Non-pigmented ciliary epithelial cell (primary cell): ENCODE results near the gene RYR2.
"Not testable (repeated sequence)": the region's sequence is repeated elsewhere in the genome, so short reads cannot be mapped to it uniquely, and the experiment has no call there.

Experiments used
- DNase-seq: peaks from one replicate; pipeline ENCODE4 v3.0.0-alpha.2; 2010; ENCODE audit warnings: low read depth

Gene RYR2

DNA sequence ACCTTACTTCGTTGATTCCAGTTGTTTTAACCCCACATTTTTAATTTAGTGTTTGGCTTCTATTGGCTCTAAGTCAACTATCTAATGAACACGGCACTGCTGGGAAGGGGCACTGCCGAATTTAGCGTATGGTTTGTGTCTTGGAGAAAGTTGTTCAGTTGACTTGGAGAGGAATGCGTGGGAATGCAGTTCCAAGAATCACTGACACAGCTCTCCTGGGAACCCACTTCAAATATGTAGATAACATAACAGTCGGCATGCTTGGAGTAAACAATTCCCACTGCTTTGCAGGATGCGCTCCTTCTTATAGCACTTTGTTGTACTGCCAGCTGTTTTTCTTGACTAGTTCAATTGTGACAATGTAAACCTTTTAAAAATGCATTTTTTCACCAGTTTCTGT lies 104.3 kb downstream of the RYR2 start:
- no peak for DNase-seq

DNA sequence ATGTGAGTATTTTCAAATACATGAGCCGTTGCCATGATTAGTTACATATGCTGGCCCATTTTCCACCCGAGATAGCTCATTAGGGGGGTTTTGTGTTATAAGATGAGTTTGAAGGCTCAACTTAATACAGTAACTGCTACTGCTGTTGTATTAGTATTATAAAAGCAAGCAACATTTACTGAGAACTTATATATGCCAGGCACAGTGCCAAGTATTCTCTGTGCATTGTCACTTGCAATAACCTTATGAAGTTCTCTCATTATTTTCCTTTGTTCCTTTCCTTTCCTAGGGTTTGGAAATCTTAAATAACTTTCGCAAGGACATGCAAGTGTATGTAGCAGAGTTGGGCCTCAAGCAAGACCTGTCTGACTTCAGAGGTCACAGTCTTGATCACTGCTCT lies 107.9 kb downstream of the RYR2 start:
- no peak for DNase-seq

DNA sequence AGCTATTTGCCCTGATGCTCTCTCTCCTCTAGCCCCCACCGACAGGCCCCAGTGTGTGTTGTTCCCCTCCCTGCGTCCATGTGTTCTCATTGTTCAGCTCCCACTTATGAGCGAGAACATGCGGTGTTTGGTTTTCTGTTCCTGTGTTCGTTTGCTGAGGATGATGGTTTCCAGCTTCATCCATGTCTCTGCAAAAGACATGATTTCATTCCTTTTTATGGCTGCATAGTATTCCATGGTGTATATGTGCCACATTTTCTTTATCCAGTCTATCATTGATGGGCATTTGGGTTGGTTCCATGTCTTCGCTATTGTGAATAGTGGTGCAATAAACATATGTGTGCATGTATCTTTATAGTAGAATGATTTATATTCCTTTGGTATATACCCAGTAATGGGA lies 110.0 kb downstream of the RYR2 start:
- not testable (repeated sequence) for DNase-seq

DNA sequence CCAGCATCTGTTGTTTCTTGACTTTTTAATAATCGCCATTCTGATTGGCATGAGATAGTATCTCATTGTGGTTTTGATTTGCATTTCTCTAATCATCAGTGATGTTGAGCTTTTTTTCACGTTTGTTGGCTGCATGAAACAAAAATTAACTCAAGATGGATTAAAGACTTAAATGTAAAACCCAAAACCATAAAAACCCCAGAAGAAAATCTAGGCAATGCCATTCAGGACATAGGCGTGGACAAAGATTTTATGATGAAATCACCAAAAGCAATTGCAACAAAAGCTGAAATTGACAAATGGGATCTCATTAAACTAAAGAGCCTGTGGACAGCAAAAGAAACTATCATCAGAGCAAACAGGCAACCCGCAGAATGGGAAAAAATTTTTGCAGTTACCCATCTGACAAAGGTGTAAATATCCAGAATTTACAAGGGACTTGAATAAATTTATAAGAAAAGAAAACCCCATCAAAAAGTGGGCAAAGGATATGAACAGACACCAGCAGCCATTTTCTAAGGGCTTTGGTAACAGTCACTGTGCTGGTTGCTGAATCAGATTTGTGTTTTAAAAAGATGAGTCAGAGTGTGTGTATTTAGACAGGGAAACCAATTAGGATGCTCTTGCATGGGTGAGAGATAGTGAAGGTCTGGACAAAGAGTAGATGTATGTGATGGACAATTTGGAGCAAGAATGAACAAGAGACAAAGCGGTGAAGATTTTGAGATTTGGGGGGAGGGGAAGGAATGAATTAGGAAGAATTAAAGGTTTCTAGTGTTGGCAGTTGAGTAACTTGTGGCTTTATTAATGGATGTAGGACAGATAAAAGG lies 110.7 kb downstream of the RYR2 start:
- no peak for DNase-seq

DNA sequence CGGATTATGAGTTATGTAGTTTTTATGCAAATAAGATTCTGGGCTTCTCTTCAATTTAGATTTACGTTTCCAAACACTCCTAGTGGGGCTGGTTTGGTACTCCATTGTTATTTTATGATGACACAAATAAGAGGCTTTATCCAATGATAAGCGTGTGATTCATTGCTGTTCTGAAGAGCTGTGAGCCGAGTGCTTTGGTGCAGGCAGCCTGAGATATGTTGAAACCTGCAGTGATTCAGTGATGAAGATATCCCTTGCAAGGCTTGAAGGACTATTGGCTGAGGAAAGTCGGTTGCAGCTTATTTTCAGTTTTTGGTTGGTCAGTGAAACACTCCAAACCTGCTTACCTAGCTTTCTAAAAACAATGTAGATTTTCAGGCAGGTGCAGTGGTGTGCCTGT lies 112.2 kb downstream of the RYR2 start:
- DNase-seq: peak; percentile 17

DNA sequence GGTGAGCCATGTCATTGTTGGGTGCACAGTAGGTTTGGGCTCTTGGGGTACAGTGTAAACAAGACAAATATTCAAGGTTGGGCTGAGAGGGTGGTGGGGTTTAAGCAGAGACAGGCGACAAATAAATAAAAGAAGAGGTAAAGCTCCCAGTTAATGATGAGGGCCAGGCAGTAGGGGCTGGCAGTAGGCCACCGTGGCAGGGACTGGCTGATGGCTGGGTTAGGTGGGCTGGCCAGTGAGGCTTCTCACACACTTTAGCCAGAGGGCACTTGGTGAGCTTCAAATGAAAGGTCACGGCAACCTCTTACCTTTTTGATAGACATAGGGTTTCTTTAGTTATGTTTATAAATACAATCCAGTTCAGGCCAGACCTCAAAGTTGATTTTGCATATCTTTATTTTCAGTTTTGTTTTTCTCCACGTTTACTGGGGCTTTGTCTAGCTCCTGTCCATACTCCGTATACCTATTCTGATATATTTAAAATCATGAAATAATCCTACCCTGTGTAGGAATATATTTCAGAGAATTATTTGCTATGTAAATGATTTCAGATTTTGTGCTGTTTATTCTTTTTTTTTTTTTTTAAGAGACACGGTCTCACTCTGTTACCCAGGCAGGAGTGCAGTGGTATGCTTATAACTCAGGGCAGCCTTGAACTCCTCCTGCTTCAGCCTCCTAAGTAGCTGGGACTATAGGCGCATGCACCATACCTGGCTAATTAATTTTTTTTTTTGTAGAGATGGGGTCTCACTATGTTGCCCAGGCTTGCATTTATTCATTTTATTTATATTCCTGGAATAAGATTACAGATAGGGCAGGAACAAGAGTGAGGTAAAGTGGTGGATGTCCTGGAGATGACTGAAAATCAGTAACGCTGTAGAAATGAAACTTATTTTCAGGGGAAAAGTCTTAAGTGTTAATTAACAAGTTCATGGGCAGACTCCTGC lies 122.7 kb downstream of the RYR2 start:
- DNase-seq: no peak

DNA sequence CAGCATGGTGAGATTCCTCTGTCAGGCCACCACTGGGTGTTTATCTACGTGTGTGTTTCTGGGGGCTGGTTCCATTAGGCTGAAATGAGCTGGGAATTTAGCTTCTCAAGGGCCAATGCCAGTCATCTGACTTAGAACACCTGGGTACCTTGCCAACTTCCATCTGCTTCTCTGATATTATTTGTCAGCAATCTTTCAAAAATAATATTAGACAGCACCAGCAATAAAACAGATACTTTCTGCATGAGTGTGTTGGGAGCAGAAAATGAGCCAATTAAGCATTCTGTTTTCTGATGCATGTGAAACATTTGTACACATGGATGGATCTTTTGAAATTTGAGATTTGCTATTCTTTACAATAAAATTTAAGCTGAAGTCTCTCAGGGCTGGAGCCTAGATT lies 124.1 kb downstream of the RYR2 start:
- DNase-seq: no peak

DNA sequence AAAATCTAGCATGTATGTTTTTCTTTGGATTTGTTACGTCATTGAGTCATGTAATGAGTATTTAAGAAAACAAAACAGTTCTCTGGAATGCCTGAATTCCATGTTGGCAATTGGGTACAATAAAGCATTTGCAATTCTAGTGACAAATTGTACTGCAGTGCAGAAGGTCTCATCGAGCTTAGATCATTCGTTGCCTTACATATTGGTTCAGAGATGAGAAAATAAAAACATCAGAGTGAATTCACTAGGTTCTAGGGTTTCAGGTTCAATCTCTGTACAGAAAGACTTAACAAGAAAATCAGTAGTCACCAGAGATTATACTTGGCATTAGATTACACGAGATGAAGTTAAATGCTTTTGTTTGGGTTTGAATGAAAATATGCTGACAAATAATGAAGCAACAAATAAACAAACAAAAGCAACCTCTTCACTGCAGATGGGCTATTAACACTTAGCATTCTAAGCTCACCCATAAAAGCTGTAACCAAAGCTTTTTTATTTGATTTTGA lies 124.7 kb downstream of the RYR2 start:
- peak; percentile 35 for DNase-seq

DNA sequence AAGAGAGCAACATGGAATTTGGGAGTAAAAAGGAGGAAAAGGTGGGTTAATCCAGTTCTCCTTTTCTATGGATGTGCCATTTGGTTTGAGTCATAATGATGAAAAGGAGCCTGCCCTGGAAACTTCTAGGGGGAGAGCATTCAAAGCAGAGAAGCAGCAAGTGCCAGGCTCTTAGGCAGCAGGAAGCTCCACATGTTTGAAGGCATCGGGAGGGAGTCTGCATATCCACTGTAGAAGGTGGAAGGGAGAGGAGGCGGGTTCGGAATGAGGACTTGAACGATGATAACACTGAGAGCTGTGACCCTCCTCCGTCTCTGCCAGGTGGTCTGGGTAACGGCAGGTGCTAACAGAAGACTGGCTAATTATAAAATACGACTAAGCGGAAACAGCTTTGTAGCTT lies 128.2 kb downstream of the RYR2 start:
- no peak for DNase-seq

DNA sequence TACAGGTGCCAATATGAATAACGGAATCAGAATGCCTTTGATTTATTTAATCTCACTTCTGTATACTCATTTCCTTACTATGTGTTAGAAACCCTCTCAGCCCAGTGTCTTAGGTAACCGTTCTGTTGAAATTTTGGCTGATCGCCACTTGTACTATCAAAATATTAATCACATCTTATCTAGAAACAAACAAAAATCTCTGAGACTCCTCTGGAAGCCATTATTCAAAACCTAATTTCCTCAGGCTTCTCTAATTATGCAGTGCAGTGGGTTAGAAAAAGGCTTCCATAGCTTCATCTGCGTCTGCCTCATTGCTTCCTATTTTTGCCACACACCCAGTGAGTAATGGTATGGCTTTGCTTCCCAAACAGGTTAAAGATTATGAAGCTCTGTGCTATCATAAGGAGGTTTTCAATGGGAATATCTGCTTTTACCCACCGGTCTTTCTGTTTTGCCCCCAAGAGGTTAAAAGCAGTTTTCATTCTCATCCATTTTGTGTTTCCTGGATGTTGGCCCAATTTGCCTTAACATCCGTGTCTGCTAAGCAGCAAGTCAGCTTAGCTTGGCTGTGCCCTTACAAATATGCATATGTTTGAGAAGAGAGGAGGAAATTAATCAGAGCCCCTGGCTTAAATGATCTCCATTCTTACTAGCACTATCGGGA lies 129.6 kb downstream of the RYR2 start:
- no peak for DNase-seq

DNA sequence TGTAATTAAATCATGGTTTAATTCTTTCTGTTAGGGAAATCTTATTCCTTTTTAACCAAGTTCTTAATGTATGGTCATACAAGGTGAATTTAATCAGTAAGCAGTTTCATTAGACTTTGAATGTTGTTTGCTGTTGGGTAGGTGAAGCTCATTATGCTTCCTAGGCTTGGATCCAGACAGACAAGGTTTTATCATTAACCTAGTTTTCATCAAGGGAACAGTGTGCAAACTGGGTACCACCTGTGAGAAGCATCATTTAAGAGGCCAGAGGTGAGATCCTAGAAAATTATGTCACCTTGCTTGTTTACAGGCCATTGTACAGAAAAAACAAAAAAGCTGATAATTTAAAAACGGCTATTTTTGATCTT lies 130.1 kb downstream of the RYR2 start:
- DNase-seq: no peak

DNA sequence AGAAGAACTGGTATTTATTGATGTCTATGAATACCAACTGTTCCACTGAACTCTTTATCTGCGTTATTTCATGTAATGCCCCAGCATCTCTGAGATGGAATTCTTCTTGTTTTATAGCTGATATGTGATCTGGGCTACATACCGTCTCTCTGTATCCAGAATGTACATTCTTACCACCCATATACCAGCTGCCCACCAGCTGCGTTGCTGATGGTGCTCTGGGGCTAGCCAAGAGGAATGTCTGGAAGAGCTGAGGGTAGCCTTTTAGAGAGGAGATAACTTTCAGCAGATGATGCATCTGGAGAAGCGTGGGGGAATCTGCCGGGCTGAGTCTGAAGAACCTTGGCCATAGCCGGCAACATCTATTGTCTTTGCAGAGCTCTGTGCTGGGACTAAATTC lies 137.5 kb downstream of the RYR2 start:
- DNase-seq: no peak

DNA sequence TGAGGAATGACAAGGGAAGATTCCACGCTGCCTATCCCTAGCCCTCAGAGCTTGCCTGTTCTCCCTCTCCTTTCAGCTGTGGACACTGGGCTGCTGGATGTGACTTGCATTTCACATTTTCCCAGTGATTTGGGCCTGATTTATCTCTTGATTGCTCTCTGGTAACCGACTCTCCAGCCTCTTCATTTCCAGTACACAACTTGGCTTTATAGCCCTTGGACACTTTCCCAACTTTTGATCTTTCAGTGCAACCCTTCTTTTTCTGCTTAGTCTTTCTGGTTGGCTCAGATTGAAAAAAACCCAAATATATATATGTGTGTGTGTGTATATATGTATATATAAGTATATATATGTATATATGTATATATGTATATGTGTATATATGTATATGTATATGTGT lies 138.3 kb downstream of the RYR2 start:
- DNase-seq: no peak

DNA sequence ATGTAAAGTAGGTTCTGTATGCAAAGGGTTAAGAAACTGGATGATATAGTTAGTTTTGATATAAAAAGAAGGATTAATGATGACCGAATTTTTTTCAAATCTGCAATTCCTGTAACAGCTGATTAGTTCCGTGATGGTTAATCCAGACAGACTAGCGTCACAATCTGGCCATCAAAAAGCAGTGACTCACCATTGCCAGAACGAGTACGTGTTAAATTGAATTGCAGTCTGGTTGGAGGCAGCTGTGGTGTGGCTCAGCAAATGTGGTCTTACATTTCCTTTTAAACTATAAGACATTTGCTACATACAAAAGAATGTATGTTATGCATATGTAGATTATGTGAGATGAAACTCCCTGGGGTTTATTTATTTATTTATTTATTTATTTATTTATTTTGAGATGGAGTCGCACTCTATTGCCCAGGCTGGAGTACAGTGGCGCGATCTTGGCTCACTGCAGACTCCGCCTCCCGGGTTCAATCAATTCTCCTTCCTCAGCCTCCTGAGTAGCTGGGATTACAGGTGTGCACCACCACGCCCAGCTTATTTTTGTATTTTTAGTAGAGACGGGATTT lies 139.8 kb downstream of the RYR2 start:
- DNase-seq: no peak

DNA sequence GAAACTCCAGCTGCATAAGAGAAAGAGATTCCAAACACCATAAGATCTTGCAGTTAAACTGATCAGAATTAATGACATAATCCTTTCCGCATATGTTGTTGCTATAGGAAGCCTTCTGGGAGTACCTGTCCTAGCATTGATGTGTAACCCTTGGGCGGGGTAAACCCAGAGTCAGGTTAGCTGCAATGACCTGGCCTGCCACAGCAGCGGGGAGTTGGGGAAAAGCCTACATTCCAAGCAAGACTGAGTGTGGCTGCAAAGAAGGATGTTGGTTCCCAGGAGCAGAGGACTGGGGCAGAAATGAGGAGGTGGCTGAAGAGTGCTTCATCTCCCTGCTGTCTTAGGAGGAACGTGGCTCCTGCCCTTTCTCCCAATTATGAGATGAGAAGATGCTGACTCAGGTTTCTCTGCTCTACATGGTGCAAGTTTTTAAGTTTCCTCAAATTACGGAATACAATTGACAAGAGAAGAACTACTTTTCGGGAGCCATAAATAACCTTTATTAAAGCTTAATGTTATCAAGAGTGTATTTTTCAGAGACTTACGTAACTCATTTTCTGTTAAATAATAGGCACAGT lies 142.1 kb downstream of the RYR2 start:
- DNase-seq: no peak

DNA sequence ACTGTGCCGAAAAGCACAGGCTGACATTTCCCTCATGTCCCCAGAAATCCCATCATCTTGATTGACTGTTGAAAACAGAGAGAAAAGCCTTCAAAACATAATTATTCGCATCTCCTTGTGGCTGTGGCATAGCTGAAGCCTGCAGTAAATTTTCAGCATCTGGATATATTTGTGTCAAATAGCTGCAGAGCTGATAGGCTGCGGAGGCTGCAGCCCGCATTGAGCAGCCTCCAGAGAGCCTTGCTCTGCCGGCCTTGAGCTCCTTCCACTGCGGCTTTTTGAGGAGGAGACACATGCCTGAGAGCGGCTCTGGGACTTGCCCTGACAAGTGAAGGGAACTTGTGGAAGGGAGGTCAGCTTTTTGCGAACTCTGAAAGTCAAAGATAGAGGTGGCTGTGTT lies 144.7 kb downstream of the RYR2 start:
- no peak for DNase-seq

DNA sequence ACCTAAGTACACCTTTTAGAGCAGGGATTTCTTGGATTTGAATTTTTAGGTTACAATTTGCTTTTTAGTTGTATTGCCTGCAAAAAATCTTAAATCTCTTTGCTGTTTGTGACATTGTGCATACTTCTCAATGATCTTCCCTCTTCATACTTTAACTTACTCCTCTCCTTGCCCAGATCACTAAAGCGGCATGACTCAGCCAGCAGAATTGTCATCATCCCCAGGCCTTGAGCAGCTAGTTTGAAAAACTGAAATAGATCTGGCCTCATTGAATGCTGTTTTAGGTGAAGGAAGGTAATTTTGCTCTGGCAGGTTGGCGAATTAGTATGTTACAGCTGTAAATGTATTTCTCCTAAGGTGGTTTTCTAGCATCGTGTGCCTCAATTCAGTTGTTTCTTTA lies 145.9 kb downstream of the RYR2 start:
- DNase-seq: no peak

DNA sequence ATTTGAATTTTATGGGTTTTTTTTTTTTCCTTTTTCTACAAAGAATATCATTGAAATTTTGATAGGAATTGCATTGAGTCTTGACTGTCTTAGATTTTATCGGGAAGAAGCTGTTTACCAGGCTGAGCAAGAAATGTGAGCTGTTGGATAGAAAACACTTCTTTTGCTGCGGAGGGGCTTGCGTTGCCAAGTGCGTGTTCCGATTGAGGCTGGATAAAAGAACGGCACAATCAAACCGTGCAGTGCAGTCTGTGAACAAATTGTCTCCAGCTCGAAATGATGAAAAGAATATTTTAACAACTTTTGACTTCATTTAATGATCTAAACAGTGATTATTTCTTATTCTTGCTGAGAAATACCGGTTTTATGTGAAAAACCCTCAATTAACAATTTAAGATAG lies 149.4 kb downstream of the RYR2 start:
- no peak for DNase-seq

DNA sequence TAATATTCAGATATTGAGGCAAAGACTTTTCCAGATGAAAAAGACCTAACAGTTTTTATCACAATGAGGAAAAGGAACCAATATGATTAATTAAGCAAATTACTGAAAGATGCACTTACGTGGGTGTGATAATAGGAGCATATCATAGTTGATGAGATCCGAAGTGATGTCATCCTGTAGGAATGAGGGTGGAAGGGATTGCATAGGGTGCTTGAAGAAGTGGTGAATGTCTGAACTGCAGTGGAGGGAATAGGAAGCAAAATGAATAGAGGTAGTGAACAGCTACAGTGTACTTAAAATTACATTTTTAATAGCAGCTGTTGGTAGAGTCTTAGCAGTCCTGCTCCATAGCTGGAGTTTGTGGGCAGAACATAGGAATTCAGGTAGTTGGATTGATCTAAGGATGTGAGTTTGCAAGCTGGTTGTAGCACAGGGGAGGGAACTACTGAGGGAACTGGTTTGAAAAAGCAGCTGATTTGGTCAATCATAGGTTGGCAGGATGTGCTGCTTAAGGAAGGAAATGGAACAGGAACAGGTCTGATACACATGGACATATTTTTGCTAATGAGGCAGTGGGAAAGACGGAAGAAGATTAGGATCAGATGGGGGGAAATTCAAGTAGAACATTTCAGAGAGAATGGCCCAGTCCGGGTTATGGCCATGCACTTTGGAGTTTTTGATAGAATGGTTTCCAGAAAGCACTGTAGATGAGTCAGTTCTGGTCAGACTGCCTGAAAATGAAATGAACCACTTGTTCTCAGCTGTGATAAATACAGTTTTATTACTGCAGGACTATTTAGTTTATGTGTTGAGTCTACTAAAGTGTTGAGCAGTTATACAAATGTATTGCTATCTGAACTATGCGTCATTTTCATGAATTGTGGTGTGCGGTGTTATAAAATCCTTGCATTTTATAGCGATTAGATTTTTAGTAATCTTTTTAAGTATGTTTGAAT lies 155.8 kb downstream of the RYR2 start:
- DNase-seq: no peak

DNA sequence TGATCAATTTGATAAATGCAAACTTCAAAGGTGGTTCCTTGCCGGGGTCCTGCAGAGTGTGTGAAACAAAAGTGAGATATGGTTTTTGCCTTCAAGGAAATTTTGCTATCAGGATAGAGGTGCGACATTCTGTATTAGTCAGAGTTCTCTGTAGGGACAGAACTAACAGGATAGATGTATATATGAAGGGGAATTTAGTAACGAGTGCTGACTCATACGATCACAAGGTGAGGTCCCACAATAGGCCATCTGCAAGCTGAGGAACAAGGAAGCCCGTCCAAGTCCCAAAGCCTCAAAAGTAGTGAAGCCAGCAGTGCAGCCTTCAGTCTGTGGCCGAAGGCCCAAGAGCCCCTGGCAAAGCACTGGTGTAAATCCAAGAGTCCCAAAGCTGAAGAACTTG lies 157.0 kb downstream of the RYR2 start:
- no peak for DNase-seq

DNA sequence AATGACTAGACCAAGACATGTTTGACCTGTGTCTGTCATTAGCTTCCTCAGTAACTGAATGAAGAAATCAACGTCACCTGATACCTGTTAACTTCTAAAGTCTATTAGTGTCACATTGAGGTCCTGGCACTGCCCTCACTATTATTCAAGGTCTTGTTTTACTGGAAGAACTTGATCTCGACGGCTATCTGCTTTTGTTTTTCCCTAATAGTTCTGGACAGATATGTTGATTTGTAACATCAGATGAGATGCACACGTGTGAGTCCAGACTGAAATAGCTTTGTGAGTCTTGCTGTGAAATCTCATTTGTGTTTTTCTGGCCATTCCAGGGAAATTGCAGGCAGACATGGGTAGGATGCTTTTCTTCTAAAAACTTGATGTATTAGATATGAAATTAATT lies 159.2 kb downstream of the RYR2 start:
- no peak for DNase-seq
